ENCODE measurements around the gene SLC45A1.

- TF ChIP-seq CTCF (IDR thresholded peaks at IDR 0.05), result no peak
- no peak for TF ChIP-seq POLR2A (IDR thresholded peaks at IDR 0.05)
- no peak for TF ChIP-seq POLR2AphosphoS5 (IDR thresholded peaks at IDR 0.05; ENCODE audit: insufficient read depth in 1 of 2, low read depth in 1 of 2)
Observed at GRCh38 chr1:8388732-8389562, 71.0 kb downstream of the SLC45A1 start.

Measured in vagina (tissue), 2 donors.